GM19035 (cell line): ENCODE results near the gene DOCK3.
"Not testable (repeated sequence)": the region's sequence is repeated elsewhere in the genome, so short reads cannot be mapped to it uniquely, and the experiment has no call there.

Source experiments
- ATAC-seq: cut with Tn5 transposase; IDR thresholded peaks from one replicate; pipeline ENCODE4 v1.9.1; 2021; ENCODE audit not compliant: unreplicated experiment

The DOCK3 gene

GRCh38 chr3:50803805-50804204, 129.1 kb downstream of the DOCK3 start:
- not testable (repeated sequence) for ATAC-seq

GRCh38 chr3:50804376-50804775, 129.6 kb downstream of the DOCK3 start:
- ATAC-seq: not testable (repeated sequence)

GRCh38 chr3:50805321-50805720, 130.6 kb downstream of the DOCK3 start:
- no peak for ATAC-seq

- no peak for ATAC-seq
These were observed 131.3 kb downstream of the DOCK3 start for GRCh38 chr3:50806031-50806430.

GRCh38 chr3:50806806-50807205, 132.1 kb downstream of the DOCK3 start:
- ATAC-seq: no peak

GRCh38 chr3:50807266-50807665, 132.5 kb downstream of the DOCK3 start:
- no peak for ATAC-seq

- no peak for ATAC-seq
These were observed 137.2 kb downstream of the DOCK3 start for GRCh38 chr3:50811893-50812292.

GRCh38 chr3:50815844-50816243, 141.1 kb downstream of the DOCK3 start:
- ATAC-seq: no peak

- ATAC-seq: no peak
These were observed 142.2 kb downstream of the DOCK3 start for GRCh38 chr3:50816894-50817293.

- no peak for ATAC-seq
These were observed 143.2 kb downstream of the DOCK3 start for GRCh38 chr3:50817756-50818529.

- ATAC-seq: no peak
These were observed 145.2 kb downstream of the DOCK3 start for GRCh38 chr3:50819882-50820281.

GRCh38 chr3:50825841-50826240, 151.1 kb downstream of the DOCK3 start:
- ATAC-seq: no peak

GRCh38 chr3:50830451-50830850, 155.7 kb downstream of the DOCK3 start:
- no peak for ATAC-seq

GRCh38 chr3:50831009-50831408, 156.3 kb downstream of the DOCK3 start:
- not testable (repeated sequence) for ATAC-seq

GRCh38 chr3:50840983-50841489, 166.3 kb downstream of the DOCK3 start:
- ATAC-seq: no peak

GRCh38 chr3:50848308-50848707, 173.6 kb downstream of the DOCK3 start:
- ATAC-seq: no peak

GRCh38 chr3:50850639-50851511, 176.1 kb downstream of the DOCK3 start:
- ATAC-seq: no peak

GRCh38 chr3:50853936-50854335, 179.2 kb downstream of the DOCK3 start:
- ATAC-seq: no peak

GRCh38 chr3:50862221-50862620, 187.5 kb downstream of the DOCK3 start:
- no peak for ATAC-seq

- ATAC-seq: peak; percentile 95
These were observed 198.8 kb downstream of the DOCK3 start for GRCh38 chr3:50873376-50874157.

GRCh38 chr3:50874876-50875275, 200.1 kb downstream of the DOCK3 start:
- not testable (repeated sequence) for ATAC-seq
